IMR-90 (cell line): ENCODE results near the gene IQSEC1. TPM values are rescaled to one million over a fixed set of nuclear protein-coding genes. Genes with fewer than 3 reads are reported as not detected.

Source experiments
- ATAC-seq: fragments of 200-7000 bp; cut with Tn5 transposase; 2 replicates; pipeline ENCODE4 v1.9.1; 2020; ENCODE audit warnings: low read depth, mild to moderate bottlenecking, moderate library complexity
- BruUV-seq: library from RNA; stranded (reverse); fragments of 400-500 nt; replicated peaks from 2 replicates; lab custom pipeline; 2021; lab: Mats Ljungman, UMichigan
- CTCF ChIA-PET: fragments of 300-600 bp; formaldehyde crosslinking; extraction: SDS; loops from one replicate; lab custom pipeline; 2021; ENCODE audit warnings: antibody characterized with exemption; lab: Yijun Ruan, JAX
- POLR2A ChIA-PET: fragments of 300-600 bp; sonication (Branson Sonifier 250); formaldehyde crosslinking; loops from one replicate; lab custom pipeline; 2022; ENCODE audit warnings: antibody characterized with exemption; ENCODE audit not compliant: unreplicated experiment; lab: Charles Lee
- DNase-seq: peaks from one replicate; pipeline ENCODE4 v3.0.0; 2013
- H2AFZ ChIP-seq: replicated peaks from 2 replicates; pipeline ENCODE3; 2013; ENCODE audit warnings: low read length, mild to moderate bottlenecking; ENCODE audit not compliant: poor library complexity
- H2AK5ac ChIP-seq: 2 replicates; pipeline ENCODE4 v1.6.1; 2013; ENCODE audit warnings: low read depth, low read length, inconsistent platforms
- H2AK9ac ChIP-seq: replicated peaks from 2 replicates; pipeline ENCODE3; 2013; ENCODE audit warnings: mild to moderate bottlenecking, low read depth, low read length, moderate library complexity; ENCODE audit not compliant: poor library complexity
- H2BK120ac ChIP-seq: 2 replicates; pipeline ENCODE4 v1.6.1; 2013; ENCODE audit warnings: low read depth, low read length, inconsistent platforms
- H2BK15ac ChIP-seq: 3 replicates; pipeline ENCODE4 v1.6.1; 2013; ENCODE audit warnings: low read depth, low read length, inconsistent platforms
- H2BK20ac ChIP-seq: 2 replicates; pipeline ENCODE4 v1.6.1; 2013; ENCODE audit warnings: low read depth, mild to moderate bottlenecking, inconsistent platforms, low read length, moderate library complexity
- H2BK5ac ChIP-seq: 2 replicates; pipeline ENCODE4 v1.6.1; 2013; ENCODE audit warnings: mild to moderate bottlenecking, low read depth, low read length, inconsistent platforms; ENCODE audit not compliant: poor library complexity, severe bottlenecking
- H3K14ac ChIP-seq: replicated peaks from 2 replicates; pipeline ENCODE4 v1.6.1; 2013; ENCODE audit warnings: low read depth, low read length, inconsistent platforms
- H3K18ac ChIP-seq: 2 replicates; pipeline ENCODE4 v1.6.1; 2013; ENCODE audit warnings: low read depth, low read length, control low read depth
- H3K23ac ChIP-seq: 2 replicates; pipeline ENCODE4 v1.6.1; 2013; ENCODE audit warnings: low read depth, low read length, inconsistent platforms
- H3K27ac ChIP-seq: 2 replicates; pipeline ENCODE4 v1.5.1; 2013; ENCODE audit warnings: mild to moderate bottlenecking, control low read depth, low read length; ENCODE audit not compliant: insufficient read depth
- H3K27me3 ChIP-seq: 2 replicates; pipeline ENCODE4 v1.6.1; 2013; ENCODE audit warnings: low read length; ENCODE audit not compliant: control insufficient read depth, insufficient read depth
- H3K36me3 ChIP-seq: 2 replicates; pipeline ENCODE4 v1.6.1; 2013; ENCODE audit warnings: low read length, mixed read lengths; ENCODE audit not compliant: control insufficient read depth, insufficient read depth
- H3K4ac ChIP-seq: 2 replicates; pipeline ENCODE4 v1.6.1; 2013; ENCODE audit warnings: low read depth, low read length, inconsistent platforms
- H3K4me1 ChIP-seq: 2 replicates; pipeline ENCODE4 v1.6.1; 2013; ENCODE audit warnings: low read length, mixed read lengths; ENCODE audit not compliant: control insufficient read depth, insufficient read depth
- H3K4me2 ChIP-seq: 2 replicates; pipeline ENCODE4 v1.6.1; 2013; ENCODE audit warnings: low read depth, mild to moderate bottlenecking, control low read depth, low read length, moderate library complexity
- H3K4me3 ChIP-seq: 2 replicates; pipeline ENCODE4 v1.5.1; 2013; ENCODE audit warnings: low read depth, mild to moderate bottlenecking, control low read depth, low read length, moderate library complexity; ENCODE audit not compliant: insufficient read depth
- H3K56ac ChIP-seq: 2 replicates; pipeline ENCODE4 v1.6.1; 2013; ENCODE audit warnings: low read length, inconsistent platforms; ENCODE audit not compliant: insufficient read depth; ENCODE audit errors: extremely low read depth
- H3K79me1 ChIP-seq, 2 experiments: 2 replicates each; pipeline ENCODE4 v1.6.1; 2013; ENCODE audit warnings: low read length in 2 of 2, inconsistent platforms in 1 of 2, low read depth in 1 of 2
- H3K9ac ChIP-seq: 2 replicates; pipeline ENCODE4 v1.6.1; 2013; ENCODE audit warnings: low read depth, low read length, control low read depth
- H3K9me1 ChIP-seq: 2 replicates; pipeline ENCODE4 v1.6.1; 2013; ENCODE audit warnings: low read length, inconsistent platforms; ENCODE audit not compliant: insufficient read depth
- H3K9me3 ChIP-seq: 2 replicates; pipeline ENCODE4 v1.6.1; 2013; ENCODE audit warnings: low read length; ENCODE audit not compliant: control insufficient read depth, insufficient read depth
- H4K20me1 ChIP-seq: 2 replicates; pipeline ENCODE4 v1.6.1; 2013; ENCODE audit warnings: low read length, inconsistent platforms; ENCODE audit not compliant: insufficient read depth
- H4K5ac ChIP-seq: 2 replicates; pipeline ENCODE4 v1.6.1; 2013; ENCODE audit warnings: mild to moderate bottlenecking, low read depth, low read length, control low read depth
- H4K8ac ChIP-seq, 2 experiments: 2 replicates each; pipeline ENCODE4 v1.6.1; 2013; ENCODE audit warnings: low read depth in 2 of 2, low read length in 2 of 2, control low read depth in 1 of 2, inconsistent platforms in 1 of 2
- H4K91ac ChIP-seq: 2 replicates; pipeline ENCODE4 v1.6.1; 2013; ENCODE audit warnings: low read depth, low read length, inconsistent platforms; ENCODE audit not compliant: insufficient read depth
- CEBPB ChIP-seq: IDR thresholded peaks from 2 replicates; pipeline ENCODE4 v1.6.1; 2012; ENCODE audit warnings: low read depth, low read length, improper control_type of control experiment
- WGBS, 2 experiments: methylation state at CpG; one replicate each; pipeline versions ENCODE4 v1.1.5 to v1.1.7; 2013; ENCODE audit warnings: missing lambda C conversion rate in 2 of 2; ENCODE audit not compliant: insufficient read length in 1 of 2; ENCODE audit errors: extremely low coverage in 2 of 2; 5-methylcytosine and 5-hydroxymethylcytosine counted together
- dilution Hi-C: fragments of 300-500 bp; cut with HindIII; formaldehyde crosslinking; loops from one replicate; pipeline ENCODE4 v1.14.3; 2018; ENCODE audit warnings: low sequenced_read_pairs; ENCODE audit not compliant: unreplicated experiment
- in situ Hi-C: fragments of 300-500 bp; cut with MboI; formaldehyde crosslinking; loops from 3 replicates; pipeline ENCODE4 v1.14.3; 2019; ENCODE audit warnings: low sequenced_read_pairs, inconsistent platforms, mixed read lengths
- intact Hi-C: fragments of 100-400 bp; cut with micrococcal nuclease; formaldehyde crosslinking; loops from 2 replicates; pipeline ENCODE4 v1.10.0; 2022
- polyA plus RNA-seq, 3 experiments: library from polyadenylated mRNA; depleted of rRNA; stranded (reverse); fragments of >200 nt; gene quantifications; 2 replicates each; pipeline ENCODE4 v1.2.3, GENCODE V29; 2012; ENCODE audit warnings: low replicate concordance in 1 of 3
- total RNA-seq: library from RNA; depleted of rRNA; stranded (reverse); fragments of >200 nt; gene quantifications from 2 replicates; pipeline ENCODE4 v1.2.3, GENCODE V29; 2012

The IQSEC1 gene
- total and polyA plus RNA-seq, 2 of the 4 experiments (the other 2 are of a cell fraction): 5.9 to 11.9 TPM

- no TSS peak for BruUV-seq
- Histone ChIP-seq H3K18ac (no peak overlapping the region), H4K91ac (no peak overlapping the region), H2AFZ (no peak overlapping the region), H3K9ac (no peak overlapping the region), H3K36me3 (no peaks in the 10 kb centered on the region), H2AK9ac (no peak overlapping the region), H3K4me3 (no peak overlapping the region), H4K5ac (no peak overlapping the region), H3K56ac (no peak overlapping the region), H3K4me1 (peaks cover 12% of the 10 kb centered on the region), H3K4me2 (no peak overlapping the region), H3K14ac (no peak overlapping the region), H3K9me1 (no peaks in the 10 kb centered on the region; the same call in 1 of the 2 replicates), H3K79me1 (peaks cover 2 to 18% of the 10 kb centered on the region in 2 experiments; a peak in 3 of 4 replicates), H4K8ac (no peak overlapping the region), H2BK20ac (no peak overlapping the region), H4K20me1 (peaks cover 24% of the 10 kb centered on the region), H3K23ac (no peak overlapping the region), H2BK15ac (no peak overlapping the region), H3K27ac (no peak overlapping the region), H2AK5ac (no peak overlapping the region), H3K27me3 (no peaks in the 10 kb centered on the region; the same call in 1 of the 2 replicates), H2BK120ac (no peak overlapping the region), H3K9me3 (no peaks in the 10 kb centered on the region), H3K4ac (no peak overlapping the region), H2BK5ac (no peak overlapping the region)
- dilution Hi-C loops (no loop called here), in situ Hi-C loops (no loop called here), intact Hi-C loops (no loop called here)
- WGBS, 2 experiments: 67% methylated on average over 2 of the region's 5 CpGs; no CpG with 5 or more reads in 1 of the 2 experiments
- ChIA-PET POLR2A (no interaction called here), CTCF (interaction anchor here (0.6 kb wide), 1 partner anchor 561 kb away, joined by 4 read pairs; no protein-coding TSS in a partner anchor)
- DNase-seq: no peak
- no peak for TF ChIP-seq CEBPB
- ATAC-seq: no peak
Measured at GRCh38 chr3:12970684-12971083, 102.5 kb downstream of the IQSEC1 start.
